Adrenal gland (tissue), 12 donors: Measurements from ENCODE around the gene PDIA5. TPM values are rescaled to one million over a fixed set of nuclear protein-coding genes. Genes with fewer than 3 reads are reported as not detected.

ENCODE experiments used
- DNase-seq, 7 donors: peaks; one replicate each; pipeline ENCODE4 v3.0.0-alpha.2; 2019 to 2020
- H3K27ac ChIP-seq, 5 donors: fragments of 200-600 bp; sonication (generic) in 4 of 5; 1 replicate in 3 of 5; 2 replicates in 2 of 5; pipeline versions ENCODE4 v1.5.1 to v1.8.0; 2016 to 2020; ENCODE audit warnings: mild to moderate bottlenecking in 1 of 5
- H3K27me3 ChIP-seq: fragments of 200-600 bp; 2 replicates; pipeline ENCODE4 v1.8.0; 2021
- H3K36me3 ChIP-seq, 2 donors: fragments of 200-600 bp; replicated peaks in 1 of 2; 1 replicate in 1 of 2; 2 replicates in 1 of 2; pipeline versions ENCODE4 v1.5.1 to v1.8.0; 2018 to 2022
- H3K4me1 ChIP-seq, 2 donors: fragments of 200-600 bp; replicated peaks in 1 of 2; 1 replicate in 1 of 2; 2 replicates in 1 of 2; pipeline versions ENCODE4 v1.5.1 to v1.8.0; 2018 to 2021
- H3K4me3 ChIP-seq, 4 donors: fragments of 200-600 bp; sonication (generic) in 3 of 4; one replicate each; pipeline ENCODE4 v1.5.1; 2016 to 2018
- H3K9me3 ChIP-seq, 3 donors: fragments of 200-600 bp; sonication (generic) in 1 of 3; replicated peaks in 1 of 3; 1 replicate in 2 of 3; 2 replicates in 1 of 3; pipeline versions ENCODE4 v1.5.1 to v1.8.0; 2016 to 2021
- CTCF ChIP-seq, 6 experiments: fragments of 450-650 bp in 4 of 6; fragments of 200-600 bp in 2 of 6; sonication (generic) in 1 of 6; IDR thresholded peaks; 1 replicate in 5 of 6; 2 replicates in 1 of 6; pipeline versions ENCODE4 v1.5.1 to v1.8.0; 2016 to 2021; ENCODE audit warnings: antibody characterized with exemption in 6 of 6, mild to moderate bottlenecking in 2 of 6, moderate library complexity in 1 of 6
- POLR2A ChIP-seq, 2 donors: fragments of 450-650 bp; IDR thresholded peaks; one replicate each; pipeline ENCODE4 v1.6.1; 2017; ENCODE audit warnings: antibody characterized with exemption in 2 of 2, mild to moderate bottlenecking in 2 of 2, moderate library complexity in 1 of 2
- WGBS, 4 donors: extraction: QIAGEN DNeasy Blood & Tissue Kit in 2 of 4; methylation state at CpG; one replicate each; pipeline versions ENCODE4 v1.1.5 to v1.1.7; 2013 to 2017; 5-methylcytosine and 5-hydroxymethylcytosine counted together
- intact Hi-C, 2 donors: fragments of 100-400 bp; cut with DNase I; formaldehyde crosslinking; loops; one replicate each; pipeline versions ENCODE4 v1.14.1 to v1.15.0; 2022 to 2023
- polyA plus RNA-seq, 3 donors: library from polyadenylated mRNA; stranded (reverse); fragments of 200-250 nt in 2 of 3; fragments of 350-450 nt in 1 of 3; fragmentation: Illumina TruSeq in 1 of 3; extraction: RNeasy Lipid Tissue Mini Kit (QIAGEN cat#74804) in 1 of 3; gene quantifications; one replicate each; pipeline ENCODE4 v1.2.3, GENCODE V29; 2013 to 2014
- total RNA-seq, 9 donors: library from RNA; depleted of rRNA in 4 of 9; stranded (reverse); fragments of >200 nt in 4 of 9; fragments of 120-200 nt in 1 of 9; fragmentation: NEBNext Ultra II Directional in 1 of 9; extraction: Animal tissue kit (Norgen Biotek cat#: 25700) in 1 of 9; gene quantifications; one replicate each; pipeline versions ENCODE4 v1.1.0 to v1.2.4, GENCODE V29; 2013 to 2023
- donor health status: healthy with polysubstance abuse.
- donor health status: Bipolar disorder and iron deficiency.
- donor health status: DM: yes; HTN: yes; CAD: no.
- donor health status: DM: no; HTN: no; CAD: no.
- donor health status: DM: no; HTN: no; CAD: no.
- donor health status: DM: yes; HTN: yes; CAD: no.

Gene PDIA5
- total and polyA plus RNA-seq, 12 donors = 18.9 to 88.9 (median 50.9) TPM

DNA sequence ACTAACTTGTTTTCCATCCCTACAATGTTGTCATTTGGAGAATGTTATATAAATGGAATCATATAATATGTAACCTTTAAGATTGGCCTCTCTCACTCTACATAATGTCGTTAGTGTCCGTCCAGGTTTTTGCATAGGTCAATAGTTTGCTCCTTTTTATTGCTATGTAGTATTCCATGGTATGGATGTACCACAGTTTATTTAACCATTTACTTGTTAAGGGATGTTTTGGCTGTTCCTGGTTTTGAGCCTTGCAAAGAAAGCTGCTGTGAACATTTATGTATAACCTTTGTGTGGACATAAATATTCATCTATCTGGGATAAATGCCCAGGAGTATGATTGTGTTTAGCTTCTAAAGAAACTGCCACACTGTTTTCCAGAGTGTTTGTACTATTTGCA, 100.9 kb downstream of the PDIA5 start:
- intact Hi-C loops = no loop called here
- TF ChIP-seq POLR2A (IDR thresholded peaks at IDR 0.05) = no peak
- TF ChIP-seq CTCF (IDR thresholded peaks at IDR 0.05) = no peak
- no peak overlapping the region for H3K27ac ChIP-seq
- H3K36me3 ChIP-seq = peaks cover 0 to 19% of the 10 kb centered on the region in 2 donors
- no peaks in the 10 kb centered on the region for H3K27me3 ChIP-seq
- DNase-seq = no peak
- 93 to 100% (median 97%) methylated on average over 2 of the region's 2 CpGs for WGBS, 4 donors
- H3K4me3 ChIP-seq = no peak overlapping the region
- H3K9me3 ChIP-seq = no peaks in the 10 kb centered on the region
- H3K4me1 ChIP-seq = no peaks in the 10 kb centered on the region

DNA sequence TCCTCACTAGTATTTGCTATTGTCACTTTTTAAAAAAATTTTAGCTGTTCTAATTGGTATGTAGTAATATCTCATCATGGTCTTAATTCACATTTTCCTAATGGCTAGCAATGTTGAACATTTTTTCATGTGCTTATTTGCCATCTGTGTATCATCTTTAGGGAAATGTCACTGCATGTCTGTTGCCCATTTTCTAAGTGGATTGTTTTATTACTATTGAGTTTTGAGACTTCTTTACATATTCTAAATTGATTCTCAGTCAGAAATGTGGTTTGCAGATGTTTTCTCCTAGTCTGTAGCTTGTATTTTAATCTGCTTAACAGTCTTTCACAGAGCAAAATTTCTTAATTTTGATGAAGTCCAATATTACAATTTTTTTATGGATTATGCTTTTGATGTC, 101.3 kb downstream of the PDIA5 start:
- peaks cover 0 to 19% of the 10 kb centered on the region in 2 donors for H3K36me3 ChIP-seq
- DNase-seq = no peak
- no peak overlapping the region for H3K4me3 ChIP-seq
- no peaks in the 10 kb centered on the region for H3K4me1 ChIP-seq
- H3K27me3 ChIP-seq = no peaks in the 10 kb centered on the region
- intact Hi-C loops = no loop called here
- TF ChIP-seq POLR2A (IDR thresholded peaks at IDR 0.05) (no peak), CTCF (IDR thresholded peaks at IDR 0.05) (no peak)
- no peaks in the 10 kb centered on the region for H3K9me3 ChIP-seq
- no peak overlapping the region for H3K27ac ChIP-seq

DNA sequence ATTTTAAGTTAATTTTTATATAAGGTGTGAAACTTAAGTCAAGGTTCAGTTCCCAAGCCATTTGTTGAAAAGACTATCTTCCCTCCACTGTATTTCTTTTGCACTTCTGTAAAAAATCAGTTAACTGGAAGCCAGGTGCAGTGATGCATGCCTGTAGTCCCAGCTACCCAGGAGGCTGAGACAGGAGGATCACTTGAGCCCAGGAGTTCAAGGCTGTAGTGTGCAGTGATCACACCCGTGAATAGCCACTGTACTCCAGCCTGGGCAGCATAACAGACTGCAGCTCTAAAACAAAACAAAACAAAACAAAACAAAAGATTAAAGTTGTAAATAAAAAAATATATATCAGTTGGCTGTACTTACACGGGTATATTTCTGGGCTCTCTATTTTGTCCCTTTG, 101.8 kb downstream of the PDIA5 start:
- intact Hi-C loops = no loop called here
- no peak for DNase-seq
- WGBS, 4 donors = 77 to 87% (median 82%) methylated on average over 2 of the region's 2 CpGs

GRCh38 chr3:123169492-123169929, 102.7 kb downstream of the PDIA5 start:
- WGBS, 4 donors = 78 to 83% (median 80%) methylated on average over 5 of the region's 5 CpGs
- H3K4me1 ChIP-seq = no peaks in the 10 kb centered on the region
- intact Hi-C loops = no loop called here

More for the DNA sequence above, 101.8 kb downstream of the PDIA5 start:
- Histone ChIP-seq H3K36me3 (peaks cover 0 to 18% of the 10 kb centered on the region in 2 donors), H3K4me1 (no peaks in the 10 kb centered on the region), H3K9me3 (no peaks in the 10 kb centered on the region), H3K4me3 (no peak overlapping the region), H3K27me3 (no peaks in the 10 kb centered on the region), H3K27ac (no peak overlapping the region)
- TF ChIP-seq POLR2A (IDR thresholded peaks at IDR 0.05) (no peak), CTCF (IDR thresholded peaks at IDR 0.05) (no peak)

DNA sequence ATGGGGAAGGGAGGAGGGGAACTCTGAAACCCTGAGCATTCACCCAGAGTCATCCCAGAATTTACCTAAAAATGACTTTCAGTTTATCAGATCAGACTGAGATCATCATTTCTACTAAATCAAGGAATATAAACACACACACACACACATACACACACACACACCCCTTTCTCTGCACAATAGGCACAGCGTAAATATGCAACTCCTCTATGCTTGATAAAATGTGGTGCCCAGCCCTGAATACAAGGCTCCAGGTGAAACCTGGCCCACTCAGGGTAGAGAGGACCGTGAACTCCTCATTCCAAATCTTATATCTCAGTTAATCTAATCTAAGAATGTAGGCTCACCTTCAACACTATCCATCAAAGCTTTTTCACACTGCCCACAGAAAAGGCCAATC, 103.1 kb downstream of the PDIA5 start:
- no peaks in the 10 kb centered on the region for H3K27me3 ChIP-seq
- TF ChIP-seq POLR2A (IDR thresholded peaks at IDR 0.05) (no peak), CTCF (IDR thresholded peaks at IDR 0.05) (no peak)
- no peaks in the 10 kb centered on the region for H3K4me1 ChIP-seq
- WGBS, 4 donors = 48 to 100% (median 72%) methylated on average over 2 of the region's 2 CpGs
- H3K9me3 ChIP-seq = no peaks in the 10 kb centered on the region
- H3K36me3 ChIP-seq = peaks cover 0 to 5% of the 10 kb centered on the region in 2 donors
- DNase-seq = no peak
- no peak overlapping the region for H3K27ac ChIP-seq
- intact Hi-C loops = no loop called here
- H3K4me3 ChIP-seq = no peak overlapping the region

More at GRCh38 chr3:123169492-123169929, 102.7 kb downstream of the PDIA5 start:
- Histone ChIP-seq H3K27ac (no peak overlapping the region), H3K9me3 (no peaks in the 10 kb centered on the region), H3K27me3 (no peaks in the 10 kb centered on the region), H3K4me3 (no peak overlapping the region), H3K36me3 (peaks cover 0 to 9% of the 10 kb centered on the region in 2 donors)
- TF ChIP-seq POLR2A (IDR thresholded peaks at IDR 0.05) = no peak
- DNase-seq = no peak
